Measurements from ENCODE around the gene PARK7. TPM values are rescaled to one million over a fixed set of nuclear protein-coding genes. Genes with fewer than 3 reads are reported as not detected.
"Not testable (repeated sequence)": the region's sequence is repeated elsewhere in the genome, so short reads cannot be mapped to it uniquely, and the experiment has no call there.

Gene PARK7
- total and polyA plus RNA-seq, 4 donors, result 178 to 435 (median 375) TPM

DNA sequence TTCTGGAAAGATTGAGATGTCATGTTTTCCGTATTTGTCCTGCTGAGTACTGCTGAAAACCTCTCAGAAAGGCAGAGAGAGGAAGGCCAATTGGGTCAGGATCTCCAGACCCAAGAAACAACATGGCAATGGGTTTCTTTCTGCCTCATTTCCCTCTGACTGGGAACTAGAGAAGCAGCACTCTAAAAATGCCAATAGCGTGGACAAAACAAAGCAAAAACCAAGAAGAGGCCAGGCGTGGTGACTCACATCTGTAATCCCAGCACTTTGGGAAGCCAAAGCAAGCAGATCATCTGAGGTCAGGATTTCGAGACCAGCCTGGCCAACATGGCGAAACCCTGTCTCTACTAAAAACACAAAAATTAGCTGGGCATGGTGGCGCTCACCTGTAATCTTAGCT is 39.2 kb upstream of the PARK7 start:
- no peak for DNase-seq (ENCODE audit: low read depth in 4 of 6, low spot score in 6 of 6)
- no peaks in the 10 kb centered on the region for H3K9me3 ChIP-seq (ENCODE audit: control insufficient read depth, insufficient read depth, low read length)
- no peak overlapping the region for H3K27ac ChIP-seq (ENCODE audit: low read depth, low read length)
- no peaks in the 10 kb centered on the region for H3K27me3 ChIP-seq (ENCODE audit: control insufficient read depth, insufficient read depth, low read length)
- H3K36me3 ChIP-seq (ENCODE audit: control insufficient read depth, insufficient read depth, low read length), result no peaks in the 10 kb centered on the region
- H3K4me3 ChIP-seq (ENCODE audit: low read depth, low read length), result no peak overlapping the region
- no peaks in the 10 kb centered on the region for H3K4me1 ChIP-seq (ENCODE audit: control insufficient read depth, insufficient read depth, low read length)
- WGBS (ENCODE audit: insufficient coverage), result 94% methylated on average over 5 of the region's 6 CpGs

DNA sequence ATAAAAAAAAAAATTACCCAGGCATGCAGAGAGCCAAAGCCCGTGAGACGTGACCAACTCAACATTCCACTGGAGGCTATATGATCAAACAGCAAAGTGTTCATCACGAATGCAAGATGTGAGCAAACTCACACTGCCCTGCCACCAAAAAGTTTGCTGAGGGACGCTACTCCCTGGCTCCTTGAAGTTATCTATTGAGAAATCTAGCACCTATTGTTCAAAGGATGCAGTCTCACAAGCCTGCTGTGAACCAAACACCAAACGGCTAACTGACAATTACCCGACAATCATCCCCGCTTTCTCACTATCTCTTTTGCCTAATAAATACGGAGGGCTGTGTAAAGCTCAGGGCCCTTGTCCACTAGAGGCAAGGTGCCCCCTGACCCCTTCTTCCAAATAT is 34.5 kb upstream of the PARK7 start:
- not testable (repeated sequence) for H3K36me3 ChIP-seq (ENCODE audit: control insufficient read depth, insufficient read depth, low read length); H3K9me3 ChIP-seq (ENCODE audit: control insufficient read depth, insufficient read depth, low read length); H3K4me3 ChIP-seq (ENCODE audit: low read depth, low read length); H3K27ac ChIP-seq (ENCODE audit: low read depth, low read length); DNase-seq (ENCODE audit: low read depth in 4 of 6, low spot score in 6 of 6); H3K27me3 ChIP-seq (ENCODE audit: control insufficient read depth, insufficient read depth, low read length); H3K4me1 ChIP-seq (ENCODE audit: control insufficient read depth, insufficient read depth, low read length)
- 74% methylated on average over 7 of the region's 8 CpGs for WGBS (ENCODE audit: insufficient coverage)

DNA sequence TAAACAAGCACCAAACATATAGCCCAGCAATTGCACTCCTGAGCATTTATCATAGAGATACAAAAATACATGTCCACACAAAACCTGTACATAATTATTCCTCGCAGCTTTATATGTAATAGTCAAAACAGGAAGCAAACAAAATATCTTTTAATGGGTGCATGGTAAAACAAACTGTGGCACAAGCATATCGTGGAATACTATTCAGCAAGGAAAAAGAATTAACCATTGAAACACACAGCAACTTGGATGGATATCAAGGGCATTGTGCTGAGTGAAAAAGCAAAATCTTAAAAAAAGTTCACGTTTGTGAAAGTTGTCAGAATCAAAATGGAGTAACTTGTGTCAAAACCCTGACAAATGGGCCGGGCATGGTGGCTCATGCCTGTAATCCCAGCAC is 33.3 kb upstream of the PARK7 start:
- Histone ChIP-seq H3K36me3 (ENCODE audit: control insufficient read depth, insufficient read depth, low read length) (no peaks in the 10 kb centered on the region), H3K4me3 (ENCODE audit: low read depth, low read length) (no peak overlapping the region), H3K4me1 (ENCODE audit: control insufficient read depth, insufficient read depth, low read length) (no peaks in the 10 kb centered on the region), H3K9me3 (ENCODE audit: control insufficient read depth, insufficient read depth, low read length) (no peaks in the 10 kb centered on the region), H3K27ac (ENCODE audit: low read depth, low read length) (no peak overlapping the region), H3K27me3 (ENCODE audit: control insufficient read depth, insufficient read depth, low read length) (no peaks in the 10 kb centered on the region)
- DNase-seq (ENCODE audit: low read depth in 4 of 6, low spot score in 6 of 6), result no peak
- 86% methylated on average over 2 of the region's 4 CpGs for WGBS (ENCODE audit: insufficient coverage)

DNA sequence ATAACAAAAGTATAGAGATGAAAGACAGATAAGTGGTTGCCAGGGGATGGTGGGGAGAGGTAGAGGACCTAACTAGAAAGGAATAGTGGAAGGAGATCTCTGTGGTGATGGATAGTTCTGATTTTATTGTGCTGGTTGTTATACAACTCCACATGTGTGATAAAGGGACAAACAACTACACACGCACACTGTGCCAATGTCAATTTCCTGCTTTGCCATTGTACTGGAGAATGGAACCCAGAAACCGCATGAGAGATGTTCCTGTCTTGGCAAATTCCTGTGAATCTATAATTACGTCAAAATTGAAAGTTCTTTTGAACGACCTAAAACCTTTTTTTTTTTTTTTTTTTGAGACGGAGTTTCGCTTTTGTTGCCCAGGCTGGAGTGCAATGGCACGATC is 31.9 kb upstream of the PARK7 start:
- no peak for DNase-seq (ENCODE audit: low read depth in 4 of 6, low spot score in 6 of 6)
- 50% methylated on average over 3 of the region's 7 CpGs for WGBS (ENCODE audit: insufficient coverage)
- no peak overlapping the region for H3K4me3 ChIP-seq (ENCODE audit: low read depth, low read length)
- no peaks in the 10 kb centered on the region for H3K27me3 ChIP-seq (ENCODE audit: control insufficient read depth, insufficient read depth, low read length)
- no peaks in the 10 kb centered on the region for H3K36me3 ChIP-seq (ENCODE audit: control insufficient read depth, insufficient read depth, low read length)
- no peak overlapping the region for H3K27ac ChIP-seq (ENCODE audit: low read depth, low read length)
- no peaks in the 10 kb centered on the region for H3K9me3 ChIP-seq (ENCODE audit: control insufficient read depth, insufficient read depth, low read length)
- H3K4me1 ChIP-seq (ENCODE audit: control insufficient read depth, insufficient read depth, low read length), result no peaks in the 10 kb centered on the region

DNA sequence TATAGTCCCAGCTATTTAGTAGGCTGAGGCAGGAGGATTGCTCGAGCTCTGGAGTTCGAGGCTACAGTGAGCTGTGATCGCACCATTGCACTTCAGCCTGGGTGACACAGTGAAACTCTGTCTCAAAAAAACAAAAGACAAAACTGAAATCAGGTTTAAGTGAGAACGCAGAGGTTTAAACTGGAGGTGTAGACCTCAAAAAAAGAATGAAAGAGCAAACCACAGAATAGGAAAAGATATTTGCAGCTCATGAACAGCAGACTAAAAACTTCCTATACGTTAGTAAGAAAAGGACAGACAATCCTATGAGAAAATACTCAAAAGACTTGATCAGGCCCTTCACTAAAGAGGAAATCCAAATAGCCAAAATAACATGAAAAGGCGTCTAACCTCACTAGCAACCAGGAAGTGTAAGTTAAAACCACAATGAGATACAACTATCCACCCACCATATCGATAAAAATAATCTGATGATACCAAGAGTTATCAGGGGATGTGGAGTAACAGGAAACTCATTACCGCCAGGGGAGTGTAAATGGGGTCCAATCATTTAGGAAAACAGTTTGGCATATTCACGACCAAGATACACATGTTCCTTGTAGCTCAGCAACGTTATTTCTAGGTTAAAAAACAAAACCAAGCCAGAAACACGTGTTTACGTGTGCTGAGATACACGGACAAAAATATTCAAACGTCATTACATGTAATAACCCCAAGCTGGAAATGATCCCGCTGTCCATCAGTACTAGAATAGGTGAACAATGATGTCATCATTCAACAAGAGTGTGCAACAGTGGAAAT is 30.7 kb upstream of the PARK7 start:
- Histone ChIP-seq H3K4me1 (ENCODE audit: control insufficient read depth, insufficient read depth, low read length) (no peaks in the 10 kb centered on the region), H3K27me3 (ENCODE audit: control insufficient read depth, insufficient read depth, low read length) (no peaks in the 10 kb centered on the region), H3K4me3 (ENCODE audit: low read depth, low read length) (no peak overlapping the region), H3K36me3 (ENCODE audit: control insufficient read depth, insufficient read depth, low read length) (no peaks in the 10 kb centered on the region), H3K9me3 (ENCODE audit: control insufficient read depth, insufficient read depth, low read length) (no peaks in the 10 kb centered on the region), H3K27ac (ENCODE audit: low read depth, low read length) (no peak overlapping the region)
- 88% methylated on average over 5 of the region's 15 CpGs for WGBS (ENCODE audit: insufficient coverage)
- no peak for DNase-seq (ENCODE audit: low read depth in 4 of 6, low spot score in 6 of 6)

DNA sequence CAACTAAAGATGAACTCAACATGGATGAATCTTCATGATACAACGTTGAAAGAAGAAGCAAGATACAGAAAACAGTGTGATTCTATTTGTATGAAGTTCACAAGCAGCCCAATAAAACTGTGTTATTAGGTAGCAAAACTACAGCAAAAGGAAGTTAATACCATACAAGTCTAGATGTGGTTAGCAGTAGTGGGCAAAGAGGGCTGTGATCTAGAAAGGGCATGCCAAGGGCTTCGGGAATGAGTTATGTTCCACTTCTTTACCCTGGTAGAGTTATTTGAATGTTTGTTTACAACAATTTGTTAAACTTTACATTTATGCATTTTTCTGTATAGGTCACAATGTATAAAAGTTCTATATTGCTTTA is 30.1 kb upstream of the PARK7 start:
- Histone ChIP-seq H3K27me3 (ENCODE audit: control insufficient read depth, insufficient read depth, low read length) (no peaks in the 10 kb centered on the region), H3K36me3 (ENCODE audit: control insufficient read depth, insufficient read depth, low read length) (no peaks in the 10 kb centered on the region), H3K27ac (ENCODE audit: low read depth, low read length) (no peak overlapping the region), H3K4me3 (ENCODE audit: low read depth, low read length) (no peak overlapping the region), H3K9me3 (ENCODE audit: control insufficient read depth, insufficient read depth, low read length) (no peaks in the 10 kb centered on the region), H3K4me1 (ENCODE audit: control insufficient read depth, insufficient read depth, low read length) (no peaks in the 10 kb centered on the region)
- no peak for DNase-seq (ENCODE audit: low read depth in 4 of 6, low spot score in 6 of 6)
- no CpG with 5 or more reads among the region's 2 CpGs for WGBS (ENCODE audit: insufficient coverage)

DNA sequence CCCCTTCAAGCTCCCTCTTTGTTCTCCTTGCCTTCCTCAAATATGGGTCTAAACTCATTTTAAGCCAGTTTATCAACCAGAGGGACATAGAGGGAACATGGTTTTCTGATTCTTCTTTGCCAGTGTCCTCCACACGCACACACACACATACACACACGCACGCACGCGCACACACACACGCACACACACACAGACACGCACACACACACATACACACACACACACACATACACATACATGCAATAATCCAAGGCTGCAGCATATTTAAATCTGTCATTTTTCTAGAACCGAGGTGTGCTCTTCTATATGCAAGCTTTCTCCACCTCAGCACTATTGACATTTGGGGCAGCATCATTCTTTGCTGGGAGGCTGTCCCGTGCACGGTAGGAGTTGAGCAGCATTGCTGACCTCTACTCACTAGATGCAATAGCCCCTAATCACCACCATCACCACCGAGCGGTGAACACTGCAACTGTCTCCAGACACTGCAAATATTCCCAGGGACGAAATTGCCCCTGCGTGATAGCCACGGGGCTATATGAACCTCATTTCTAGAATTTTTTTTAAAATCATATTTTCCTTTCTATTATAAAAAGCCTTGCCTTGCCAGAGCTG is 28.9 kb upstream of the PARK7 start:
- Histone ChIP-seq H3K36me3 (ENCODE audit: control insufficient read depth, insufficient read depth, low read length) (no peaks in the 10 kb centered on the region), H3K9me3 (ENCODE audit: control insufficient read depth, insufficient read depth, low read length) (no peaks in the 10 kb centered on the region), H3K4me3 (ENCODE audit: low read depth, low read length) (no peak overlapping the region), H3K4me1 (ENCODE audit: control insufficient read depth, insufficient read depth, low read length) (no peaks in the 10 kb centered on the region), H3K27ac (ENCODE audit: low read depth, low read length) (no peak overlapping the region), H3K27me3 (ENCODE audit: control insufficient read depth, insufficient read depth, low read length) (no peaks in the 10 kb centered on the region)
- no peak for DNase-seq (ENCODE audit: low read depth in 4 of 6, low spot score in 6 of 6)
- WGBS (ENCODE audit: insufficient coverage), result 88% methylated on average over 10 of the region's 15 CpGs

DNA sequence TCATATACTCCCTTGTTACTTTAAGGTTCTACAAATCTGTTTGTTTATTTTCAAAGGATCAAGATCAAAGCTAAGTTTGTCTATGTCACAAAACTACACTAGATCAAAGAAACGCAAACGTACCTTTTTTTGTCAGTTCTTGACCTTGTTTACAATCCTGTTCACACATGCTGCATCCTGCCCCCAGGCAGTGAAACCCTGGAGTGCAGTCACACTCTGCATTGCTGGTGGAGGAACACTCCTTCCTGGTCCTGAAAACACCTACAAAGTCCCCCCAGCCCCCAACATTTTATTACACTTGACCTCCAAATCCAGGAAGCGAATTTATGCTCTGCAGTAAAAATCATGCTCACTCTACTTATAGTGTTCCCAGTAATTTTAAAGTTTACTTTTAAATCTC is 23.4 kb upstream of the PARK7 start:
- 77% methylated on average over 2 of the region's 3 CpGs for WGBS (ENCODE audit: insufficient coverage)
- no peak overlapping the region for H3K27ac ChIP-seq (ENCODE audit: low read depth, low read length)
- peaks cover 19% of the 10 kb centered on the region for H3K27me3 ChIP-seq (ENCODE audit: control insufficient read depth, insufficient read depth, low read length)
- peaks cover 8% of the 10 kb centered on the region for H3K4me1 ChIP-seq (ENCODE audit: control insufficient read depth, insufficient read depth, low read length)
- no peak for DNase-seq (ENCODE audit: low read depth in 4 of 6, low spot score in 6 of 6)
- H3K4me3 ChIP-seq (ENCODE audit: low read depth, low read length), result no peak overlapping the region
- H3K9me3 ChIP-seq (ENCODE audit: control insufficient read depth, insufficient read depth, low read length), result no peaks in the 10 kb centered on the region
- no peaks in the 10 kb centered on the region for H3K36me3 ChIP-seq (ENCODE audit: control insufficient read depth, insufficient read depth, low read length)

DNA sequence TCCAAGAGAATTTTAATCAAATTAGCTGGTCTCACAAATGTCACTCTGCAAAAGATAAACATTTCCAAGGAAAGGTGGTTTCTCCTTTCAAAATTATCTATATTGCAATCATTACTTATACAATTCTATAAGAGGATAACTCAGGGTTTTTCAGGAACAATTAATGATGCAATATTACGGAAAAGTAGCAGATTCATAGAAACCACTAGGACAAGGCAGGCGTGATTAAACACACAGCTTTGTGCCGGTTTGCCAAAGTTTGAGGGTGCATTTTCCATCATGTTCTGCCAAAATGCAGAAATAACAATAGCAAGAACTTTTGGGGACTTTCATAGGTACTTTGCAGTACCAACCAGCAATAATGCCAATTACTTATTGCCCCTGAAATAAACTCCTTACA is 21.5 kb upstream of the PARK7 start:
- 71% methylated on average over 3 of the region's 3 CpGs for WGBS (ENCODE audit: insufficient coverage)
- peaks cover 8% of the 10 kb centered on the region for H3K4me1 ChIP-seq (ENCODE audit: control insufficient read depth, insufficient read depth, low read length)

More for the DNA sequence above, 21.5 kb upstream of the PARK7 start:
- no peak for DNase-seq (ENCODE audit: low read depth in 4 of 6, low spot score in 6 of 6)
- Histone ChIP-seq H3K36me3 (ENCODE audit: control insufficient read depth, insufficient read depth, low read length) (no peaks in the 10 kb centered on the region), H3K27ac (ENCODE audit: low read depth, low read length) (no peak overlapping the region), H3K27me3 (ENCODE audit: control insufficient read depth, insufficient read depth, low read length) (peaks cover 20% of the 10 kb centered on the region), H3K9me3 (ENCODE audit: control insufficient read depth, insufficient read depth, low read length) (no peaks in the 10 kb centered on the region), H3K4me3 (ENCODE audit: low read depth, low read length) (no peak overlapping the region)

Data from spinal cord (tissue), 10 donors.